GM21619 (cell line): ENCODE measurements around the gene ATOH8.

Experiments
- ATAC-seq: cut with Tn5 transposase; IDR thresholded peaks from one replicate; pipeline ENCODE4 v1.9.1; 2021; ENCODE audit not compliant: unreplicated experiment

Gene ATOH8

DNA sequence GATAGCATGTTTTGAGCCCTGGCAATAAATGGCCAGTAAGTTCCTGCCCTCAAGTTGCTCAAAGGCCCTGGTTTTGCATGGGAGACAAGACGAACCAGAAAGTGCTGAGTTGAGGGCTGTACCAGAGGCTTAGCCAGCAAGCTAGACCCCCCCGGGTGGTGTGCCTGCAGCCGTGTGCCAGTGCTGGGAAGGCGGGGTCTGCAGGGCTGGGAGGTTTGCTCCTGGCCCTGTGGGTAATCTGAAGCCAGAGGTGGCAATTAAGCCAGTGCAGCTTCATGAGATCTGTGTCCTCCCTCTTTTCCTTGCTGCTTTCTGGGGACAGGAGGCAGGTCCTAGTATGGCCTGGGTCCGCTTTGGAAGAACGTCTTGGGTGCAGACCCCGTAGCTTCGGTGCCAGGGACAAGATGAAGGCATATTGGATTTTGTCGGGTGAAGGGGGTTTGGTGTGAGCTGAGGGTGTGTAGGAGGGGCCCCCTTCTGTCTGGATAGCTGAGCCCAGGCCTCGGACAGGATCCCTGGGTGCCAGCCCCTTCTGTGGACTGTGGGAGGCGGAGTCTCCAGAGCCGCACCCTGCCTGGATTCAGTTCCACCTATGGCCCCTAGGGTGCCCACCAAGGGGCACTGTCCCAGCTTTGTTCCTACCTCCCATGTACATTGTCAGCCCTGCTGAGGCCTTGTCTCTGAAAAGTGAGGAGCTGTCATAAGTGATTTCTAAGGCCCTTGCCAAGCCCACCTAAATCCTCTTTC is 15.6 kb downstream of the ATOH8 start:
- ATAC-seq = no peak

- ATAC-seq = no peak
Measured at GRCh38 chr2:85769983-85770362, 16.2 kb downstream of the ATOH8 start.

DNA sequence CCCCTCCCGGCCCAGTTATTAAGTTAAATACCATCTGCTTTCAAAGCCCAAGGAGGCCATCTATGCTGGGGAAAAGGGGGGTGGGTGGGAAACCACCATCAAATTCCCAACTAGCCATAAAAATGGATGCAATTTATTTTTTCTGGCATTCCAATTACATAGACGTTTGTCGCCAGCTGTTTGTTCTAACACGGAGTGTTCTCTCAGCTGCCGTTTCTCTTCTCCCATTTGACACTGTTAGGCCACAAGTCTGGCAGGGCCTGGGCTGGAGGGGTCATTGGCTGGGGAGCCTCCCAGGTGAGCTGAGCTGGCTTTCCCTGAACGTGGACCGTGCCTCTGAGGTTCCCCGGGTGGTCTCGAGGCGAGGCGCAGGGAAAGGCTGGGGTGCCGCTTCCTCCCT is 16.6 kb downstream of the ATOH8 start:
- no peak for ATAC-seq

DNA sequence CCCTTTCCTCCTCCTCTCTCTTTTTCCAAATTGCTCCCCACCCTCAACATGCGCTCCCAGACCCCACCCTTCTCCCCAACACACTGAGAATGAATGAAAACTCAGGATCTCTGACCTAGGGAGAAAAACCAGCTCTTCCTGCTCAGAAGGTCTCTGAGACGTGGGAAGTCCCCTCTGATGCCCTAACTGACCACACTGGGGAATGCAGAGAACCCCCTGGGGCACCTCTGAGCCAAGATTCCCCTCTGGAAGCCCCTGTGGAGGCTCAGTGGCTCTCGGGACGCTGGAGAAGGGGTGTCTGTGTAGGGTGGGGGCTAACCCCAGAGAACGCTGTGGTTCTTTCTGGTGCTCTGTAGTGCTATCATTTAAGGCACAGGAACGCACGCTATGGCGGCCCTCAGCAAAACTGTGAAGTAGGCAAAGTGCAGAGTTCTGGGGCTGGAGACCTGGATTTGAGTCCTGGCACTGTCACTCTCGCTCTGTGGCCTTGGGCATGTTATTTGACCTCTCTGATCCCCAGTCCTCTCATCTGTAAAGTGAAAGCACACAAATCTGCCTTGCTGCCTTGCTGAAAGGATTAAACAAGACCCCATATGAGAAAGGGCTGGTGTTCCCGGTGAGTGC is 17.1 kb downstream of the ATOH8 start:
- ATAC-seq = no peak

DNA sequence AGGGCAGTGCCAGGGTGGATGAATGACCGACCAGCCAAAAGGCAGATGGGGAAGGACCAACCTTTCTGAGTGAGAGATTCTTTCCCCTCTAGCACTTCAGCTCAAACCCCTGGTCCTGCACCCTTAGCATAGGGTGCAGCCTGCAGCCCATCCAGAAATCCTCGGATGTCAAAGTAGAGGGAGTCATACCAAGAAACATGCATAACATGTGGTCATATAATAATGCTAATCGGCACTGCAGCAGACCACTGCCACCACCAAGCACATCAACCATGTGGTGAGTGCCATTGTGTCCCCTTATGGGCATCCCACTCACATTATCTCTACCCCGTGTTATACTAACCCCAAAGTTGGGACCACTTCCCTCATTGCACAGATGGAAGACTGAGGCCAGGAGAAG is 17.7 kb downstream of the ATOH8 start:
- no peak for ATAC-seq

- ATAC-seq = no peak
Measured at GRCh38 chr2:85772019-85772745, 18.4 kb downstream of the ATOH8 start.

DNA sequence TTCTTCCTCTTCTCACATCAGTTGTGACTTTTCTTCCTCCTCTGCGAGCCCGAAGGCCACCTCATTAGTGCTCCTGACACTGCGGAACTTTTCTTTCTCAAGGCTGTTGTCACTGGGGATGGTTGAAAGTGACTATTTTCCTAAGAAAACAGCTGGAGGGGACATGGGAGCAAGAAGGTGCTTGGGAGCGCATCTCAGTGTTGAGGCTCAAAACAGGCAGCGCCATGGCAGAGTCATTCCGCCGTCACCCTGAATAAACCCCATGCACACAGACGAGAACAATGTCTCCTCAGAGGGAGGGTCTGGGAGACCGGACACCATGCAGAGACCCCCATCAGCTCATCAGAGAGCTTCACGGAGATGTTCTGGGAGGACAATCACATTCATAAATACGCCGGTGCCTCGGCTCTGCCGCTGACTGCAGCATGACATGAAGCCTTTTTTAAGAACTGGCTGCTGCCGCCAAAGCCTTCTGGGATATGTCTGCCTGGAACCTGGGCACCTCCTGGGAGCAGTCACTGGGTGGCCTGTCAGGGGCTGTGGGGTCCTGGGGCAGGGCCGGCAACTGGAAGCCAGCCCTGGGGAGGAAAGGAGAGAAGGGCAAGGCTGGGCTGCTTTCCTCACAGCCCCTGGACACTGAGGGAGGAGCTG is 19.2 kb downstream of the ATOH8 start:
- no peak for ATAC-seq

DNA sequence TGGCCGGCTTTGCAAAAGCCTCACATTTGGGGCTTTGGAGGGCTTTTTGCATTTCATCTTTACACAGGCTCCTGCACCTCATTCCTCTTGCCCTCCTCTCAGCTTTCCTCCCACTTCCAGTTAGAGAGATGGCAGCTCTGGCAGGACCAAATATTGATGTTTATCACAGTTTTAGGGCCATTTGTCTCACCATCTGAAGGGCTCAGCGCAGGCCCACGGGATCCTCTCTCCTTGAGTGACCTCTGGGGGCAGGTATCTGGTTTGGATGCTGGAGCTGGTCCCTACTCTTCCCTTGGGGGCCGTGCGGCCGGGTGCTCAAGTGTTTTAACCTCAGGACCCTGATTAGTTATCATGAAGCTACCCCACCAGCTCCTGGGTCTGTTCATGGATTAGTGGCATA is 19.9 kb downstream of the ATOH8 start:
- ATAC-seq = no peak

DNA sequence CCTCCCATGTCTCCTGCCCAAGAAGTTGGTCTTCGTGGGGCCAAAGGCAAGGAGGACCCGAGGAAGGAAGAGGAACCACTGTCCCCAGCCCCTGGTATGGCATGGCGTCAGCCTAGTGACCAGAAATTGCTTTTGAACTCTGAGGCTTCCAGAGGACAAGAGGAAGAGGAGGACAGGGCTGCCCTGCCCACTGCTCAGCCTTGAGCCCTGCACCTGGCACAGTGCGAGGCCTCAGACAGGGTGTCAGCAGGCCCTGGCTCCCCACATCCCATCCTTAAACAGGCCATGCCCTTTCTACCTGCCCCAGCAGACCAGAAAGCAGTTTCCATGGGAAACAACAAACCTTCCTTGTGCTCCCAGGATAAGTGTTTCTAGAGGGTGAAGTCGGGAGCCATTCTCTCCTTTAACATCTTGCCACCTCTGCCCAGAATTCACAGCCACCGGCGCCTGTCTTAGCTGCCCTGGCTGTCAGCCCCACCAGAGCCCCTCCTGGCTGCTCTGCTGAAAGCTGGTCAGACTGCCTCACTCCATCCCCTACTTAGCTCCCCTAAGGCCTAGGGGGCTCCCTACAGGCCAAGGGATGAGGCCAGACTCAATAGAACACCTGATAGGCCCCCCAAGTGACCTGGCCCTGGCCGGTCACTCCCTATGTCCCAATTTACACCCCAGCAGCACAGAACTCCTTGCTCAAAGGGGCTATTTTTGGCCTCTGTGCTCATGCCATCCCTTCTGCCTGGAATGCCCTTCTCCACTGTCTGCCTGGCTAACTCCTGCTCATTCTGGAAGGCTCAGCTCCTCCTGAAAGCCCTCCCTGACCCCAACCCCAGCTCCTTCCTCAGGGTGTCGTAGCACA is 20.6 kb downstream of the ATOH8 start:
- ATAC-seq = no peak

DNA sequence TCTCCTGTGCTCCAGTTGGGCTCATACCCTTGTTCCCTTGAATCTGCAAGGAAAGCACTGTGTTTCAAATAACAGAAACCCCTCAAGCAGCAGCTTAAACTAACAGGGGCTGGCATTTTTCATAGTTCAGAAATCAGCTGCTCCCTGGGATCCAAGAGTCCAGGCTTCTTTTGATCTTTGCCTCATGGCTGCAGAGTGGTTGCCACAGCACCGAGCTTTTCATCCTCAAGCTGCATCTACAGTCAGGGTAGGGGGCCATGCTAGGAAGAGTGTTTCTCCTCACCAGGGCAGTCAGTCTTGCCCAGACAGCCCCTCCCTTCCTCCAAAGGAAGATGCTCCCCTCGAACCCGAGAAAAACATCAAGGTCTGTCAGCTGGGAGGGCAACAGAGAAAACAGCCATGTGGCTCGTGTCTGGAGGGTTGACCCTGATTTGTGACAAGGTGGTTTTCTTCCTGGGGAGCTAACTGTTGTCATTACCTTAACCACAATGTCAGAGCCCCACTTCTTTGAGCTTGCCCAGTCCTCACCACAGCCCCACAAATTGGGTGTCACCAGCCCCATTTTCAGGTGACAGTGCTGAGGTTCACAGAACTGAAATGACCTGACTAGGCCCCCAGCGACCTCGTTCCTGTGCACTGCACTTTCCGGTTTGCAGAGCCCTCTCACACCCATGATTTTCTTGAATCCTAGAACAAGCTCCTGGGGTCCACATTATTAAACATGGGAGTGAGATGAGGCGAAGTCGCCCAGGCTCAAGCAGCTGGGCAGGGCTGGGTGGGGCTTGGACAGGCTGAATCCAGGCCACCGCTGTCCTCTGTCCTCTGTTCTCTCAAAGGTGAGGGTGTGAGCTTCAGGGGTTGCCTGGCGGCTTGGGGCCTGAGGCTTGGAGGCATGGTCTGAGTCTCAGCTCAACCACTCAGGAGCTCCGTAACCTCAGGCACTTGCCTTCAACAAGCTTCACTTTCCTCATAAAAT is 21.9 kb downstream of the ATOH8 start:
- no peak for ATAC-seq

DNA sequence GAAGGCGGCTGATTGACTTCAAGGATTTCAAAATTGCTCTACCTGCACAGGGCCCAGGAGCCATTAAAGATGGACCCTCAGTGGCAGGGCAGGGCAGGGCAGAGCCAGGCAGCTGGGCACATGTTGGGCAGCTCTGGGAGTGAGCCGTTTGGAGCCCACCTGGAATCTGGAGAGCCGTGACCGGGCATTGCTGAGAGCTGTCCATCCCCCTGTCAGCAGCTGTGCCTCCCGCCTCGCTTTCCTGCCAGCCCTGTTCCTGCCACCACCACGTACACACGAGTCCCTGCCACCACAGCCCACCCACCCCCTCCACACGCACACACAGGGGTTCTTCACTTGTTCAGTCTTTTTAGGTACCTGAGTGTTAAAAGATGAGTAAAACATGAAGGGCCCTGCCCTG is 22.9 kb downstream of the ATOH8 start:
- no peak for ATAC-seq

GRCh38 chr2:85777441-85777861 is 23.7 kb downstream of the ATOH8 start:
- ATAC-seq = no peak

GRCh38 chr2:85778646-85779379 is 25.0 kb downstream of the ATOH8 start:
- ATAC-seq = no peak

DNA sequence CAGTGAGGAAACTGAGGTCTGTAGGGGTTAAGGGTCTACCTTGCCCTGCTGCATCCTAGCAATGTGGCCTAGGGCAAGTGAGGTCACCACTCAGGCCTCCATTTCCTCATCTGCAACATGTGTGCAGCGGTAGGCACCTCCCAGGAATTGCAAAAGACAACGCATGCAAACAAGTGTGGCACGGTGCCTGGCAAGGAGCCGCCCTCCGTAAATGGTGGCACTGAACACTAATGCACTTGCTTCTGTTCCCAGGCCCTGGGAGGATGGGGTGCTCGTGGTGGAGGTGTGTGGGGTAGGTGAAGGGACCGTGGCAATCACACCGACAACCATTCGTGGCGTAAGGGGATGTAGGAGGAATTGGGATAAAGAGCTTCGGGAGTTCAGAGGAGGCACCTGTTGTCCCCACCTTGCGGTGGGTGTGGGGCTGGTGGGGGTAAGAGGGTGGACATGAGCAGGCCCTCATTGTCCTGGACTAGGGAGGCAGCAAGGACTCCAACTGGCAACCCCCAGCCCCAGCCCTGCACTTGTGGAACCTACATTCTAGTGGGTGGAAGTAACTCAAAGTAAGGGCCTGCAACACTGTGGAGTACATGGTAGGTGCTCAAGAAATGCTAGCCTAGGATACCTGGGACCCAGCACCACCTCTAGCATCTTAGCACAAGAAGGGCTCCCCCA is 26.0 kb downstream of the ATOH8 start:
- no peak for ATAC-seq

DNA sequence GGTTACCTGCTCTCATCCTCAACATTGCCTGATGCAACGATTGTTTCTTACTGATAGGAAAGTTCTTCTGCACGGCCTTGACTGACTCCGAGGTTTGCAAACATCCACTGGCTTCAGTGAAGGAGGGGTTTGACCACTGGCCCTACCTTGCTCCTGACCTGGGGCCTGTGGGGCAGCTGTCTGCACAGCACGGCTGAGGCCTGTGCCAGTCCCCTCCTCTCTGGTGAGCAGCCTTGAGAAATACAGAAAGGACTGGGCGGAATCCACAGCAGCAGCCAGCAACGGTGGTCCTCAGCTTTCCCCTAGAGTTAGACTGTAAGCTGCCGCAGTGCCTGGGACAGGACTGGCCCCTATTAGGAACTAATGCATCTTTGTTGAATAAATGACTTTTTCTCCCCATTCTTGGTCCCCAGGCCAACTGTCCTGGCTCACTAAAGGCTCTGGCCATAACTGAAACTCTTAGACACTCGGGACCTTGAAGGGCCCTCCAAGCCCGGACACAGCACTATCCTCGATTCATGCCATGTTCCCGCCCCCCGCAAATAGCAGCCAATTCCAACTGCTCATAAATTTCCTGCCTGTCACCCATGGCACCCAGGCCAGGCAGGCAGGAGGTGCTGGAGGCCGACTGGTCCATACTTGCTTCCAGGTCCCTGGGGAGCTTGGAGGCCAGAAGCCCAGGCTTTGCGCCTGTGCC is 26.7 kb downstream of the ATOH8 start:
- ATAC-seq = no peak

DNA sequence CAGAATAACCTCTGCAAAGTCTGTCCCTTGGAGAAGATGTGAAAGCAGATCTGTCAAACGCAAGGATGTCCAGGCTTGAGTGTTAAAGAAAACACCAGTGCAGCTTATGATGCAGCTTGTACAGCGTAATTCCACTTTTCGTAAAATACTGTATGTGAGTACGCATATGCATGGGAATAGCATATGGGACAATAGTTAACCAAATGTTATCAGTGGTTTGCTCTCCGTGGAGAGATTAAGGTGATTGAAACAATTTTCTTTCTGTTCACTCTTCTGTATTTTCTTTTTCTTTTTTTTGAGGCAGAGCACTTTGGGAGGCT is 27.2 kb downstream of the ATOH8 start:
- ATAC-seq = no peak

- ATAC-seq = no peak
Measured at GRCh38 chr2:85783796-85784195, 30.0 kb downstream of the ATOH8 start.

- no peak for ATAC-seq
Measured at GRCh38 chr2:85784474-85784986, 30.7 kb downstream of the ATOH8 start.
